Neural crest cell (in vitro differentiated cells): ENCODE results near the gene FAM234A. TPM values are rescaled to one million over a fixed set of nuclear protein-coding genes. Genes with fewer than 3 reads are reported as not detected.
"Not testable (repeated sequence)": the region's sequence is repeated elsewhere in the genome, so short reads cannot be mapped to it uniquely, and the experiment has no call there.

Experiments
- DNase-seq: peaks from one replicate; pipeline ENCODE4 v3.0.0; 2021; ENCODE audit warnings: low read depth, mixed read lengths, low spot score
- H3K27ac Mint-ChIP-seq: one replicate; pipeline ENCODE4 v1.8.0; 2021; ENCODE audit warnings: mild to moderate bottlenecking, mixed read lengths; ENCODE audit not compliant: unreplicated experiment
- H3K27me3 Mint-ChIP-seq: 2 replicates; pipeline ENCODE4 v1.8.0; 2021; ENCODE audit warnings: low read depth, mild to moderate bottlenecking, mixed read lengths
- H3K36me3 Mint-ChIP-seq: 2 replicates; pipeline ENCODE4 v1.8.0; 2021; ENCODE audit warnings: low read depth, mild to moderate bottlenecking, mixed read lengths
- H3K4me1 Mint-ChIP-seq: 2 replicates; pipeline ENCODE4 v1.8.0; 2021; ENCODE audit warnings: mixed read lengths
- H3K4me3 Mint-ChIP-seq: one replicate; pipeline ENCODE4 v1.8.0; 2021; ENCODE audit warnings: mild to moderate bottlenecking, mixed read lengths
- H3K9me3 Mint-ChIP-seq: 2 replicates; pipeline ENCODE4 v1.8.0; 2021; ENCODE audit warnings: mixed read lengths
- total RNA-seq: library from RNA; stranded (reverse); gene quantifications from 2 replicates; pipeline ENCODE4 v1.2.1, GENCODE V29; 2021
- TF ChIP-seq, protein P1 (sequence below): fragments of 200-600 bp; sonication (generic); conservative IDR thresholded peaks from 2 replicates; pipeline ENCODE4 v1.5.0; 2021; ENCODE audit warnings: antibody characterized with exemption, mild to moderate bottlenecking

FAM234A gene
- total RNA-seq, 1 donor from 2014 or later: 97.8 TPM

DNA sequence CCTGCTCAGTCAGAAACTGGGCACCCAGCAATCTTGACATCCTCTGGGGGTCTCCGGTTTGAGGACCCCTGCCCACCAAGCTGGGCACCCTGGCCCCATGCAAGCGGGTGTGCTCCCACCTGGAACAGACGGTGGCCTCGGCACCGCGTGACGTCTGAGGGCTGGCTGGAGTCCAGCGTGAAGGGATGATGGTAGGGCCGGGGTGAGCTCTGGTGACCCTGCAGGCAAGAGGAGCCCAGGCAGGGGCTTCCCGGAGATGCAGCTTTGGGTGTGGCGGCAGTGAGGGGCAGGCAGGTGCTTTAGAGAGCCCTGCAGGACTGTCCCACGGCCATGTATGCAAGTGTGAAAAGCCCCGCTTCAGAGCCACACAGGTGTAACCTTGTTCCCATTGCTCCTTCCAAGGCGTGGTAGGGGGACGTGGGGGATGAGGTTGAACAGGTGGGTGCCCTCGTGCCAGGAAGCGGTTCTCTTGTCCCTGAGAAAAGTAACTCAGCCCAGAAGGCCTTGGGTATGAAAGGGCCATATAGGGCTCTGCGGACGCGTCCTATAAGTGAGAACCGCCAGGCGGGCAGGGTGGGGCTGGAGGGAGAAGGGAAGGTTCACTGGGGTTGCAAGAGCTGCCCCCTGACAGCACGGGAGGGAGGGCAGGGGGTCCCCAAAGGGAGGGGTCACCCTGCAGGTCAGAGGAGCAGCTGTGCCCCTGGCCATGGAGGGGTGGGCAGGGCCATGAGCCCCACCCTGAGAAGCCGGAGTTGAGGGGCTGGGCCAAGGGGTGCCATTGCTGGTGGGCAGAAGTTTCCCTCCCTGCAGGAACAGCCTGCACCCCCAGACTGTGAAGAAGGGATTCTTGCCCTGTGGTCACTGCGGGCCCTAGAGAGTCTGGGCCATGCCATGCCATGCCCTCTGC lies 31.9 kb downstream of the FAM234A start:
- Mint-ChIP-seq H3K9me3 (no peaks in the 10 kb centered on the region), H3K27me3 (peaks cover 5% of the 10 kb centered on the region), H3K27ac (no peak overlapping the region), H3K4me3 (no peak overlapping the region), H3K36me3 (no peaks in the 10 kb centered on the region), H3K4me1 (no peaks in the 10 kb centered on the region)
- no peak for DNase-seq
- TF ChIP-seq, protein P1, sequence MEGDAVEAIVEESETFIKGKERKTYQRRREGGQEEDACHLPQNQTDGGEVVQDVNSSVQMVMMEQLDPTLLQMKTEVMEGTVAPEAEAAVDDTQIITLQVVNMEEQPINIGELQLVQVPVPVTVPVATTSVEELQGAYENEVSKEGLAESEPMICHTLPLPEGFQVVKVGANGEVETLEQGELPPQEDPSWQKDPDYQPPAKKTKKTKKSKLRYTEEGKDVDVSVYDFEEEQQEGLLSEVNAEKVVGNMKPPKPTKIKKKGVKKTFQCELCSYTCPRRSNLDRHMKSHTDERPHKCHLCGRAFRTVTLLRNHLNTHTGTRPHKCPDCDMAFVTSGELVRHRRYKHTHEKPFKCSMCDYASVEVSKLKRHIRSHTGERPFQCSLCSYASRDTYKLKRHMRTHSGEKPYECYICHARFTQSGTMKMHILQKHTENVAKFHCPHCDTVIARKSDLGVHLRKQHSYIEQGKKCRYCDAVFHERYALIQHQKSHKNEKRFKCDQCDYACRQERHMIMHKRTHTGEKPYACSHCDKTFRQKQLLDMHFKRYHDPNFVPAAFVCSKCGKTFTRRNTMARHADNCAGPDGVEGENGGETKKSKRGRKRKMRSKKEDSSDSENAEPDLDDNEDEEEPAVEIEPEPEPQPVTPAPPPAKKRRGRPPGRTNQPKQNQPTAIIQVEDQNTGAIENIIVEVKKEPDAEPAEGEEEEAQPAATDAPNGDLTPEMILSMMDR: no peak

DNA sequence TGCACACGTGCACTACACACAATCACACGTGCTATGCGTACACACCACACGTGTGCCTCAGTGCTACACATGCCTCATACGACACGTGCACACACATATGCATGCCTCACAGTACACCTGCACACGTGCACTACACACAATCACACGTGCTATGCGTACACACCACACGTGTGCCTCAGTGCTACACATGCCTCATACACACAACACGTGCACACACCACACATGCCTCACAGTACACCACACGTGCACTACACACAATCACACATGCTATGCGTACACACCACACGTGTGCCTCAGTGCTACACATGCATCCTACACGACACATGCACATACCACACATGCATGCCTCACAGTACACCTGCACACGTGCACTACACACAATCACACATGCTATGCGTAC lies 32.9 kb downstream of the FAM234A start:
- H3K9me3 Mint-ChIP-seq, H3K27me3 Mint-ChIP-seq, DNase-seq, H3K36me3 Mint-ChIP-seq, H3K4me1 Mint-ChIP-seq, H3K4me3 Mint-ChIP-seq, H3K27ac Mint-ChIP-seq: not testable (repeated sequence)

DNA sequence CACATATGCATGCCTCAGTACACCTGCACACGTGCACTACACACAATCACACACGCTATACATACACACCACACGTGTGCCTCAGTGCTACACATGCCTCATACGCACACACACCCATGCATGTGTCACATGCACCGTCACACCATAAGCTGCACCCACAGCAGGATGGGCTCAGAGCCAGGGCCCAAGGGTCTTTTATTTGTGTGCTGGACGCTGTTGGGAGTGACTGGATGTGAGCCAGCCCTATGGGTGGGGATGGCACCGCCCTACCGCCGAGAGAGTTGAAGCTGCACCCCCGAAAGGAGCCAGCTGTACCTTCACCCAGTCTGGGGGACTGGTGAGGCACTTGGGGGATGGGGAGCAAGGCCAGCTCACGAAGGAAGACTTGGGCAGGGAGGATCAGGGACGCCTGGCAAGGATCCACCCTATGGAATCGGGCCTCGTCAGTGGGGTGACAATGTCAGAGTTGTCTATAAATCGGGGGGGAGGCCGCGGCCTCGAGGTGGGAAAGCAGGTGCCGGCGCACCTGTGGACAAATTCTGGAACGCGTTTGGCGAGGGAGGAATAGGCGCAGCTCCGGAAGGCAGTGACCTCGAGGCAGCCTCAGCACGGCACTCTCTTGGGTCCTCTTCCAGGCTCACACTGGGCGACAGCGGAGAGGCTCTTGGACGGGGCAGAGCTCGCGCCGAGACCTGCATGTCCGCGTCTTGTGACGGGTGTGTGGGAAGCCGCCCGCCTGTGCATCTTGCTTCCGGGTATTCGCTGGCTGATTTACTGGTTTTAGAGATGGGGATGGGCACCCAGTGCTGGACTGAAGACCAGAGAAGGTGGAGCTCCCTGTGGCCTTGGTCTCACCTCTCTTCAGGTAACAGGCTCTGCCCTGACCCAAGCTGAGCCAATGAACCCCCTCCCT lies 33.8 kb downstream of the FAM234A start:
- TF ChIP-seq, protein P1: no peak
- Mint-ChIP-seq H3K4me3 (peak overlapping the region; percentile 61), H3K27me3 (peaks cover 10% of the 10 kb centered on the region), H3K27ac (no peak overlapping the region), H3K9me3 (no peaks in the 10 kb centered on the region), H3K4me1 (no peaks in the 10 kb centered on the region), H3K36me3 (no peaks in the 10 kb centered on the region)
- DNase-seq: no peak

DNA sequence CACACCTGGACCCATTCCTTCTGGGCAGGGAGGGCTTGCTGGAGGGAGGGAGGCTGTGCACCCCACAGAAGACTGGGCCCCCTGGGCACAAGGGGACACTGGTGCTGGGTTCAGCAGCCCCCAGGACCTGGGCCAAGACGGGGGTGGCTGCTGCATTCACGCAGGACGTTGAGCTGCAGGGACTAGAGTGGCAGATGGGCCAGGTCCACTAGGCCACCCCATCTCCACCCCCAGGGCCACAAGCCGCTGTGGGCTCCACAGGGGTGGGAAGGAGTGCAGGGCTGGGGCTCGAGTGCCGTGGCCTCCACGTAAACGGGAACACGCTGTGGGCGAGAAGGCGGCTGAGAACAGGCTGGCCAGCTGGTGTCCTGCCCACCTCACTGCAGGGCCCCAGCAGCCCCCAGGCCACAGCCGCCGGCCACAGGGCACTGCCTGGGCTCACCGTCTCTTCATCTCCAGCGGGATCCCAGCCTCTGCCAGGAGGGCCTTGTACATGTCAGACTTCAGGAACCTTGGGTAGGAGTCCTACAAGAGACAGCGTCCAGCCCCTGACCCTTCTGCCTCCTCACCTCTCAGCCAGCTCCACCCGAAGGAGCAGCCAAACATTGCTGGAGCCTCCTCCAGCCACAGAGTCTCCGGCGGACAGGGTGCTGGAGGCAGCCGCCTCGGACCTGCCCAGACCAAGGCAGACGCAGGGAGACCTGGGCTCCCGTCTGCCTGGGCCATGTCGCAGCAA lies 34.6 kb downstream of the FAM234A start:
- Mint-ChIP-seq H3K4me3 (peak overlapping the region; percentile 27), H3K4me1 (no peaks in the 10 kb centered on the region), H3K36me3 (no peaks in the 10 kb centered on the region), H3K27ac (no peak overlapping the region), H3K9me3 (no peaks in the 10 kb centered on the region), H3K27me3 (peaks cover 12% of the 10 kb centered on the region)
- TF ChIP-seq, protein P1: no peak
- no peak for DNase-seq

DNA sequence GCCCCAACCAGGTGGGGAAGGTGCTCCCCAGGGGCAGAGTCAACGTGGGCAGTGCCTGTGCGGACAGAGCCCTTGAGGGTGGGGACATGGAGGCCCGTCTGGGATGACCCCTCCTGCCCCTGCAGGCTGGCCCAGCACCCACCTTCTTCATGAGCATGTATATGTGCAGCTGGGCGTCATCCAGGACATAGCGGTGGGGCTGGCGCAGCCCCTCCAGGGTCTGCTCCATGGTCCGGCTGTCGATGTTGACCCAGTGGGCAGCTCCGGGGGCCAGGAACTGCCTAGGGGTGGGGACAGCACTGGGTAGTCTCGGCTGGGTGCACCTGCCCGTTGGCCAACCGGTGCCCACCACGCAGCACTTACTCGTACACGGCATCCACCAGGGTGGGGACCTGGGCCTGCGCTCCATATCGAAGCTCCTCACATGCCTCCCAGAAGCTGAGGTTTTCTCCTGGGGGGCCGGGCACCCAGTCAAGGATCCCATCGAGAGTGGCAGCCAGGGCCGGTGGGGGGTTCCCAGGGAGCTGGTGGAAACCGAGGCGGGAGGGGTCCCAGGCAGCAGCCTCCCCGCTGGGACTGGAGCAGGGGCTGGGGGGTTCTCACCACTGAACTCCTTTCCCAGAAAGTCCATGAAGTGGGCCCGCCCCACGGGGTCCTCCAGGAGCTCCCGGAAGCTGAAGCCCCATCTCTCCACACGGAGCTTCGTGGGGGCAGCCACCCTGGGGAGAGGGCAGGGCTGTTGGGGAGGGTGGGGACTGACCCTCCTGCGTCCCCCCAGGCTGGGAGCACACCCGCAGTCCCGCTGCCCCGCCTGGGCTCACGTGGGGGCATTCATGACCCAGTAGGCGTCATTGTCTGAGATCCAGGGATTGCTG lies 36.0 kb downstream of the FAM234A start:
- H3K4me1 Mint-ChIP-seq: no peaks in the 10 kb centered on the region
- no peak overlapping the region for H3K4me3 Mint-ChIP-seq
- TF ChIP-seq, protein P1: no peak
- no peaks in the 10 kb centered on the region for H3K36me3 Mint-ChIP-seq
- no peak for DNase-seq
- no peak overlapping the region for H3K27ac Mint-ChIP-seq
- no peaks in the 10 kb centered on the region for H3K9me3 Mint-ChIP-seq
- peaks cover 23% of the 10 kb centered on the region for H3K27me3 Mint-ChIP-seq
